ENCODE measurements around the gene NID2.

NID2 gene

DNA sequence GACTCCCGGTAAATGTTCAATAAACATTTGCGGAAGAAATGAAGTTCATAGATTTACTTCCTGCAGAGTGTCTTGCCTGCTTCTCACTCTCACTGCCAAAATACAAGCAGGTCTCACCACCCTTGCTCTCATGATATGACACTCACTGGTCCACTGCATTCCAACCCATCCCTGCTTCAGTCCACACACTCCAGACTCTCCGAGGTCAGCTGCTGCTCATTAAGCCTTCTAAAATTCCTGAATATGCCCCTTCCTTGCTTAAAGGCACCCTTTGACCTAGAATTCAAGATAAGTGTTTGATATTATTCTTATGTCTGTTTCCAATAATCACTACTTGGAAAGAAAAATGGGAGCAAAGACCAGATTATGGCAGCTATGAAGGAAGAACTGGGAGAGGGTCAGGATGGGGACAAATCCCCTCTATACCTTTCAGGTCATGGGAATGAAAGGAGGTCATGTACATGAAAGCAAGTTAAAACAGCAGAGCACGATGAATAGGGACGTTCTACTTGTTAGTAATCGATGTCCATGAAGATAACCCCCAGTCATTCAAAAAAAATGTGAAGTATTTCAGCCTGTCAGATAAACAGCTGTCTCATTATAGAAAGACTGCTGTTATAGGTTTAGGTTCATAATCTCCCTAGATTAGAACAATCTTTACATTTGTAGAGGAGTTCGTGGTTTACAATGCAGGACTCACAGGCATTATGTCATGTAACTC is 10.5 kb upstream of the NID2 start:
- no peak for DNase-seq (ENCODE audit: low spot score)
- FAIRE-seq, result peak; percentile 70

DNA sequence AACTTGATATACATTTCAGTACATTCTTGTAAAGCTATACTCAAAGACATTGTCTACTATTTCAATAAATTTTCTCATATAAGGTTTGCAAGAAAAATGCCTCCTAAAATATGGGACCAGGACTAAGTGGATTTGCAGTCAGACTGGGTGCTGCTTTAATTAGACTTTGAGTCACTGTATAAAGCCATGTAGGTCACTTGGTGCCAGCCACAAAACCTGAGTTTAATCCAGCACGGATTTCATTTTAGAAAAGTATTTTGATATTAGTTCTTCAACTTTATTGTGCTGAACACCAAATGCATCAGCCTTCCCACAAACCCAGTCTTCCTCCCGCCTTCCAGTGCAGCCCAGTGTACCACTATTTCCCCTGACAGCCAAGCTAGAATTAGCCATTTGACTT is 9.9 kb upstream of the NID2 start:
- DNase-seq (ENCODE audit: low spot score) (no peak), FAIRE-seq (peak; percentile 75)

GRCh38 chr14:52078095-52078531 is 9.3 kb upstream of the NID2 start:
- no peak for DNase-seq (ENCODE audit: low spot score)
- no peak for FAIRE-seq

DNA sequence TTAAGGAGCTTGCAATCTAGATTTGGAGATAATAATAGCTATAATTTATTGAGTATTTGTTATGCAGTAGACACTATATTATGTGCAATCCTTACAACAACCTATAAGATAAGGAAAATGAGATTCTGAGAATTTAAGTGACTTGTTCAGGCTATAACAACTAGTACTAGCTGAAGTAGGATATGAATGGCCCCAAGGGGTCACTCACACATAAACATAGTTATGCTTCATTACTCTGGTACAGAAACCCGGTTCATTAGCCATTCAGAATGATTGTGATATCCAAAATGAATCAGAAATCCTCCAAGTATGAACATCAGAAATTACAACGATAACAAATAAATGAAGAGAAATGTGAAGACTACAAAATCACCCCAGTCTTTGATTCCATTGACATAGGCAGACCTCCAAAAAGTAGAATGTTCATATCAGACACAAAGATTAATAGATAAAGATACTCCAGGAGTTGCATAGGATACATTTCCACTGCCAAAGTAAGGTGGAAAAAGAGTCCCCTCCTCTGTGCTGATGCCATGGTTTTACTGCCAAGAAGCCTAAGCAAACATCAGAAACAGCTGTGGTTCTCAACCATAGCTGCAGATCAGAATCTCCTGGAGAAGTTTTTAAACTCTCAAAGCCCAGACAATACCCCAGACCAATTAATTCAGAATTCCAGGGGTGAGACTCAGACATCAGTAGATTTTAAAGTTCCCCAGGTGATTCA is 8.6 kb upstream of the NID2 start:
- FAIRE-seq, result no peak

GRCh38 chr14:52076334-52076733 is 7.5 kb upstream of the NID2 start:
- FAIRE-seq (no peak), DNase-seq (ENCODE audit: low spot score) (no peak)

More for the DNA sequence above, 8.6 kb upstream of the NID2 start:
- no peak for DNase-seq (ENCODE audit: low spot score)

DNA sequence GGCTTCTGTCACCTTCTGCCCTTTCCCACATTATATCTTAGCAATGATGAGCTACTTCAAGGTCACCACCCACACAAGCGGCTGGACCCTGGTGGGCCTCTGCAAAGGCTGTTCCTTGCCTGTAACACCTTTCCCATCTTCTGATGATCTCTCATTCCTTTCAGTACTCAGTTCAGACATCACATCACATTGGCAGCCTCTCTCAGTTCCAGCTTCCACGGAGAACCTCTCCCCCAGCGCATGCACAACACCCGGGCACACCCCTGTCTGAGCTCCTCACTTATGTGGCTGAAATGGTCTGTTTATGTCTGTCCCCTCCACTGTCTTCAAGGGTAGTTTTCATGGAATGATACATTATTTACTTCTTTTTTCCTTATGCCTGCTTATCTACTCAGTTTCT is 6.5 kb upstream of the NID2 start:
- DNase-seq (ENCODE audit: low spot score) (no peak), FAIRE-seq (no peak)

GRCh38 chr14:52073251-52073650 is 4.4 kb upstream of the NID2 start:
- peak; percentile 42 for FAIRE-seq

DNA sequence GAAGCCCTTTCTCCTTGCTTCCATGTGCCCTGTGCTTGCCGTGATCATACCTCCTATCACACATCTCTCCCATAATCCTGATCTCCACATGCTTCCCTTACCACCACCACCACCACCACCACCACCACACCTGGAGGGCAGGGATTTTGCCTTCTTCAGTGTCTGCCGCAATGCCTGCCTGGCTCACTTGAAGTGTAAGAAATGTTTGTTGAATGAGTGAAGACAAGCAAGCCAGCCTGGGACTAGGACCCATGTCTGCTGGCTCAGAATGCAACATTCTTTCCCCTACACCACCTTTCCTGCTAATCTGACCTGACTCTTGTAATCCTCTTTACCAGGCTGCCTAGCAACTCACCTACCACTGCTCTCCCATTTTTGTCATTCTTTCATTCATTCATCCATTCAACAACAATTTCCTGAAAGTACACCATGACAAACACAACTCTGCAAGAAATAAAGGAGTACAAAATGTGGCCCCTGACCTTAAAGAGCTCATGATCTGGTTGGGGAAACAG is 3.5 kb upstream of the NID2 start:
- DNase-seq (ENCODE audit: low spot score) (no peak), FAIRE-seq (peak; percentile 85)

More at GRCh38 chr14:52073251-52073650, 4.4 kb upstream of the NID2 start:
- DNase-seq (ENCODE audit: low spot score), result no peak

- FAIRE-seq (no peak), DNase-seq (ENCODE audit: low spot score) (no peak)
Observed at GRCh38 chr14:52071675-52072074, 2.8 kb upstream of the NID2 start.

GRCh38 chr14:52070051-52070431 is 1.2 kb upstream of the NID2 start:
- FAIRE-seq, result no peak
- DNase-seq (ENCODE audit: low spot score), result no peak

GRCh38 chr14:52069307-52070050 is 620 bp upstream of the NID2 start:
- no peak for DNase-seq (ENCODE audit: low spot score)
- no peak for FAIRE-seq

- peak; percentile 9 for FAIRE-seq
- no peak for DNase-seq (ENCODE audit: low spot score)
Observed at GRCh38 chr14:52067873-52068614, 815 bp downstream of the NID2 start.

GRCh38 chr14:52064174-52064573 is 4.7 kb downstream of the NID2 start:
- DNase-seq (ENCODE audit: low spot score) (no peak), FAIRE-seq (no peak)

- no peak for DNase-seq (ENCODE audit: low spot score)
- no peak for FAIRE-seq
Observed at GRCh38 chr14:52063052-52063462, 5.8 kb downstream of the NID2 start.

- no peak for DNase-seq (ENCODE audit: low spot score)
- no peak for FAIRE-seq
Observed at GRCh38 chr14:52061890-52062289, 7.0 kb downstream of the NID2 start.

GRCh38 chr14:52061390-52061789 is 7.5 kb downstream of the NID2 start:
- DNase-seq (ENCODE audit: low spot score) (no peak), FAIRE-seq (no peak)

GRCh38 chr14:52060080-52060479 is 8.8 kb downstream of the NID2 start:
- DNase-seq (ENCODE audit: low spot score) (no peak), FAIRE-seq (no peak)

- no peak for FAIRE-seq
Observed at GRCh38 chr14:52059649-52060048, 9.2 kb downstream of the NID2 start.

GRCh38 chr14:52058341-52058740 is 10.5 kb downstream of the NID2 start:
- DNase-seq (ENCODE audit: low spot score) (no peak), FAIRE-seq (no peak)

More at GRCh38 chr14:52059649-52060048, 9.2 kb downstream of the NID2 start:
- no peak for DNase-seq (ENCODE audit: low spot score)

DNA sequence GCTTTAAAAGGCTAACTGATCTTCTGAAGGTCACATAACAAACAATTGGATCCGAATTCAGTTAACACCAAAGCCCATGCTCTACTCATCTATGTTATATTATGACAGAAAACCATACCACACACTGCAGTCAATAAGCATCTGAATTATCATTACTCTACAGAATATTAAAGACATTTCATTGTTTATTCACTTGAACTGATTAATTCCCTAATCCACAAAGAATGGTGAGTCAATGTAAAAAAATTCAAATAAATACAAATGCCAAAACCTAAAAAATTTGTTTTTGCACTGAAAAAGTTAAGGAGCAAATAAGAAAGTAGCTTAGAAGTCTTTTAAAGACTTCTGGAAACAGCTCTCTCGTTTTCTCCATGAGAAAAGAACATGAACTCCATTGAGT is 13.7 kb downstream of the NID2 start:
- FAIRE-seq (no peak), DNase-seq (ENCODE audit: low spot score) (no peak)

DNA sequence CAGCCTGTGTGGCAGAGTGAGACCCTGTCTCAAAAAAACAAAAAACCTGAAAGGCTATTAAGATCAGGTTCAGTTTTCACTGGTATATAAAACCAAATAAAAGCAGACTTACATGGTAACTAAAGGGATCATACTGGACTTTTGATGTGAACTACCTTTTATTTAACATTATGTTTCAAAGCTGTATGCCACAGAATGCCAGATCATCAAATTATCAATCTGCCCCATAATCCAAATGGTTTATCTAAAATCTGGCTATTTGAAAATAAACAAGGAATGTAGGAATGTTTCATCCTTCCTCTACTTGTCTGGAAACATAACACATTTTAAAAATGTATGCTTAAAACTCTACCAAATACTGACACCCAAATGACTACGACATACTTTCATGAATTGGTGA is 14.2 kb downstream of the NID2 start:
- no peak for DNase-seq (ENCODE audit: low spot score)
- FAIRE-seq, result no peak

Data from urothelium cell line (cell line).